Hematopoietic multipotent progenitor cell treated with erythropoietin and hydrocortisone succinate and interleukin-3 and kit ligand, for 6 days (in vitro differentiated cells): Measurements from ENCODE around the gene BMPER.
A peak's percentile ranks its signal among the peaks of the same experiment; 100 is the strongest.

Source experiments
- DNase-seq: peaks from one replicate; pipeline ENCODE4 v3.0.0-alpha.2; 2015

BMPER gene

GRCh38 chr7:33926535-33926934, 21.2 kb downstream of the BMPER start:
- DNase-seq = no peak

GRCh38 chr7:33928986-33929385, 23.6 kb downstream of the BMPER start:
- no peak for DNase-seq

- no peak for DNase-seq
These were observed 26.9 kb downstream of the BMPER start for GRCh38 chr7:33932221-33932620.

- peak; percentile 73 for DNase-seq
These were observed 27.6 kb downstream of the BMPER start for GRCh38 chr7:33932832-33933468.

- no peak for DNase-seq
These were observed 28.4 kb downstream of the BMPER start for GRCh38 chr7:33933611-33934281.

- no peak for DNase-seq
These were observed 29.1 kb downstream of the BMPER start for GRCh38 chr7:33934391-33934790.

GRCh38 chr7:33936503-33936902, 31.2 kb downstream of the BMPER start:
- no peak for DNase-seq

GRCh38 chr7:33937871-33938270, 32.5 kb downstream of the BMPER start:
- no peak for DNase-seq

GRCh38 chr7:33939121-33939520, 33.8 kb downstream of the BMPER start:
- no peak for DNase-seq

- no peak for DNase-seq
These were observed 35.2 kb downstream of the BMPER start for GRCh38 chr7:33940503-33940902.

GRCh38 chr7:33941418-33941817, 36.1 kb downstream of the BMPER start:
- no peak for DNase-seq

- DNase-seq = no peak
These were observed 40.9 kb downstream of the BMPER start for GRCh38 chr7:33946094-33946699.

- no peak for DNase-seq
These were observed 44.8 kb downstream of the BMPER start for GRCh38 chr7:33950047-33950714.

GRCh38 chr7:33952824-33953223, 47.5 kb downstream of the BMPER start:
- DNase-seq = no peak

GRCh38 chr7:33958104-33958503, 52.8 kb downstream of the BMPER start:
- no peak for DNase-seq

GRCh38 chr7:33959676-33960075, 54.3 kb downstream of the BMPER start:
- DNase-seq = no peak

- no peak for DNase-seq
These were observed 56.6 kb downstream of the BMPER start for GRCh38 chr7:33961948-33962347.

- no peak for DNase-seq
These were observed 59.3 kb downstream of the BMPER start for GRCh38 chr7:33964417-33965182.

GRCh38 chr7:33965183-33965744, 59.9 kb downstream of the BMPER start:
- no peak for DNase-seq

GRCh38 chr7:33968591-33968990, 63.3 kb downstream of the BMPER start:
- no peak for DNase-seq

- DNase-seq = no peak
These were observed 65.2 kb downstream of the BMPER start for GRCh38 chr7:33970536-33970935.

GRCh38 chr7:33971106-33971505, 65.8 kb downstream of the BMPER start:
- no peak for DNase-seq
